Measurements from ENCODE around the gene NCBP2. TPM values are rescaled to one million over a fixed set of nuclear protein-coding genes. Genes with fewer than 3 reads are reported as not detected.

NCBP2 gene
- total and polyA plus RNA-seq, 5 donors from 2014 or later = 46.0 to 78.0 (median 69.5) TPM

DNA sequence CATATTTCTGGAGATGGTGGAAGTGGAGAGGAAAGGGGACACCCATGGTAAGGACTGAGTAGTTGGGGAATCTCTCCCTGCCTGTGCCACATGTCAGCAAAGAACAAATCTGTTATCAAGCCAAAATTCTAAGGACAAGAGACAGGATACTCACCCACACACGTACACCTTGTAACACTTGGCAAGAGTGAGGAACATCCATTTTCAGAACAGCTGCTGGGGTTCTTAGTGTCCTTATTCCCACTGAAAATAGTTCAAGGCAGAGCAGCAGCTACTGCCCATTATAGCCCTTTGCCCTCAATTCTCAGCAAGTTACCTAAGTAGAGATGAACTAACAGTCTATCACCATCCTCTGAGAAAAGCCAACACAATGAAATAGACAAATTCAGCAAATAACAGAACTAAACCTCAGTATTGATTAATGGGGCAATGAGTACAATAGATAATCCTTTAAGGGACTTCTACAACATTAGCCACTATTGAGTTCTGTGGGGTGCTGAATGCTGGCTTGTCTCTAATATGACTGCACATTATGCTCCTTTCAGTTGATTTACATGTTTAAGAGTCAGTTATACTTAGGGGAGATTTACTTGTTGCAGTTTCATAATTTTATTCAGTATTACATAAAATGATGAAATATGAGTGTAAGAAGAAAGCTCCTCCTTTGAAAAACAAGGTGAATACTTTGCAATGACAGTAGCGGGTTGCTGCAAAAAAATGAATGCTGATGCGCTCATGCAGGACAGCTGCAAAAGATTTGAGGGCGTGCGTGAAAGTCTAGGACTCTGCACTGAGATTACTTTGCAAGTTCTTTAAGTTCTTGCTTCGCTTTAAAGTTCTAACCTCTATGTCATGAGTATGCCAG, 52.3 kb downstream of the NCBP2 start:
- H3K36me3 ChIP-seq (ENCODE audit: control insufficient read depth, insufficient read depth, low read length) = peaks cover 22% of the 10 kb centered on the region
- ATAC-seq (ENCODE audit: low read depth in 2 of 2) = no peak

DNA sequence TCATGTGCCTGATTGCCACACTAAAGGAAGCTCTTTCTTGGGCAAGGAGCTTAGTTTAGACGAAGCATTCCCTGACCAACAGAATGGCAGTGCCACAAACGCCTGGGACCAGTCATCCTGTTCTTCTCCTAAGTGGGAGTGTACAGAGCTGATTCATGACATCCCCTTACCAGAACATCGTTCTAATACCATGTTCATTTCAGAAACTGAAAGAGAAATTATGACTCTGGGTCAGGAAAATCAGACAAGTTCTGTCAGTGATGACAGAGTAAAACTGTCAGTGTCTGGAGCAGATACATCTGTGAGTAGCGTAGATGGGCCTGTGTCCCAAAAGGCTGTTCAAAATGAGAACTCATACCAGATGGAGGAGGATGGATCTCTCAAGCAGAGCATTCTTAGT, 56.2 kb downstream of the NCBP2 start:
- Histone ChIP-seq H3K27ac (ENCODE audit: insufficient read depth, low read length, poor library complexity, severe bottlenecking) (no peak overlapping the region), H3K9me3 (ENCODE audit: control insufficient read depth in 2 of 2, low read length in 2 of 2) (no peaks in the 10 kb centered on the region), H3K4me3 (ENCODE audit: low read depth, low read length) (no peak overlapping the region), H3K4me1 (ENCODE audit: control insufficient read depth, insufficient read depth, low read length, poor library complexity, severe bottlenecking) (no peaks in the 10 kb centered on the region), H3K36me3 (ENCODE audit: control insufficient read depth, insufficient read depth, low read length) (peaks cover 27% of the 10 kb centered on the region), H3K27me3 (ENCODE audit: control insufficient read depth, insufficient read depth, low read length) (no peaks in the 10 kb centered on the region)
- no peak for ATAC-seq (ENCODE audit: low read depth in 2 of 2)
- Mint-ChIP-seq H3K9me3 (no peaks in the 10 kb centered on the region), H3K4me3 (no peak overlapping the region), H3K27ac (no peak overlapping the region), H3K36me3 (peaks cover 28% of the 10 kb centered on the region), H3K4me1 (peaks cover 14 to 59% (median 35%) of the 10 kb centered on the region in 4 donors), H3K27me3 (no peaks in the 10 kb centered on the region)
- no peak for DNase-seq

More for the DNA sequence above, 52.3 kb downstream of the NCBP2 start:
- no peak overlapping the region for H3K4me3 Mint-ChIP-seq
- Histone ChIP-seq H3K4me1 (ENCODE audit: control insufficient read depth, insufficient read depth, low read length, poor library complexity, severe bottlenecking) (no peaks in the 10 kb centered on the region), H3K4me3 (ENCODE audit: low read depth, low read length) (no peak overlapping the region), H3K9me3 (ENCODE audit: control insufficient read depth in 2 of 2, low read length in 2 of 2) (no peaks in the 10 kb centered on the region), H3K27ac (ENCODE audit: insufficient read depth, low read length, poor library complexity, severe bottlenecking) (no peak overlapping the region), H3K27me3 (ENCODE audit: control insufficient read depth, insufficient read depth, low read length) (no peaks in the 10 kb centered on the region)
- peak overlapping the region in 1 of 3 donors; percentile 34 for H3K27ac Mint-ChIP-seq
- no peaks in the 10 kb centered on the region for H3K27me3 Mint-ChIP-seq
- DNase-seq = no peak
- H3K36me3 Mint-ChIP-seq = peaks cover 23% of the 10 kb centered on the region
- H3K9me3 Mint-ChIP-seq = no peaks in the 10 kb centered on the region
- H3K4me1 Mint-ChIP-seq = peaks cover 0 to 60% (median 38%) of the 10 kb centered on the region in 4 donors

Other genes with a start within 250 kb of the NCBP2 start
- gene CEP19, start 230.3 kb downstream of the NCBP2 start, total RNA-seq = 1.9 TPM
- gene CEP19, start 230.3 kb downstream of the NCBP2 start, polyA plus RNA-seq = 1 to 10 TPM; 4.7 to 6.2 (median 5.6) TPM
- gene PIGX, start 230.2 kb downstream of the NCBP2 start, total RNA-seq = 17.2 TPM
- 10 to 100 TPM; 18.8 to 40.4 (median 25.9) TPM for gene PIGX, start 230.2 kb downstream of the NCBP2 start, polyA plus RNA-seq
- 83.7 TPM for gene PAK2, start 202.7 kb downstream of the NCBP2 start, total RNA-seq
- 10 to 100 TPM; 37.5 to 46.4 (median 41.7) TPM for gene PAK2, start 202.7 kb downstream of the NCBP2 start, polyA plus RNA-seq
- gene SENP5, start 74.6 kb downstream of the NCBP2 start, total RNA-seq = 67.5 TPM
- gene SENP5, start 74.6 kb downstream of the NCBP2 start, polyA plus RNA-seq = 1 to 10 TPM; 6.2 to 9.8 (median 6.8) TPM
- 0.47 TPM for gene PIGZ, start 26.3 kb upstream of the NCBP2 start, total RNA-seq
- gene PIGZ, start 26.3 kb upstream of the NCBP2 start, polyA plus RNA-seq = under 1 TPM in 3 of 4 donors, not detected in 1; 0.34 to 0.47 (median 0.37) TPM
- gene MELTF, start 87.3 kb upstream of the NCBP2 start, total RNA-seq = 1.4 TPM
- gene MELTF, start 87.3 kb upstream of the NCBP2 start, polyA plus RNA-seq = under 1 TPM; 0.10 to 0.84 (median 0.35) TPM